Peyer's patch (tissue), 4 donors: ENCODE data around the gene GPRIN2. TPM values are rescaled to one million over a fixed set of nuclear protein-coding genes. Genes with fewer than 3 reads are reported as not detected.
A peak's percentile ranks its signal among the peaks of the same experiment; 100 is the strongest.

ENCODE experiments used
- DNase-seq, 3 donors: peaks; one replicate each; pipeline ENCODE4 v3.0.0-alpha.2; 2017 to 2019
- H3K27ac ChIP-seq, 4 donors: fragments of 200-600 bp; sonication (generic); one replicate each; pipeline ENCODE4 v1.5.1; 2016 to 2019
- H3K27me3 ChIP-seq, 2 donors: fragments of 200-600 bp; sonication (generic); one replicate each; pipeline ENCODE4 v1.5.1; 2019
- H3K36me3 ChIP-seq, 3 donors: fragments of 200-600 bp; sonication (generic); one replicate each; pipeline ENCODE4 v1.5.1; 2016 to 2019
- H3K4me1 ChIP-seq, 4 donors: fragments of 200-600 bp; sonication (generic); one replicate each; pipeline ENCODE4 v1.5.1; 2016 to 2019
- H3K4me3 ChIP-seq, 4 donors: fragments of 200-600 bp; sonication (generic); 1 replicate in 3 of 4; 2 replicates in 1 of 4; pipeline ENCODE4 v1.5.1; 2016 to 2019; ENCODE audit warnings: mild to moderate bottlenecking in 1 of 4
- H3K9me3 ChIP-seq, 4 donors: fragments of 200-600 bp; sonication (generic); one replicate each; pipeline ENCODE4 v1.5.1; 2016 to 2019; ENCODE audit warnings: mild to moderate bottlenecking in 1 of 4
- POLR2A ChIP-seq, 2 donors: fragments of 450-650 bp; IDR thresholded peaks; one replicate each; pipeline ENCODE4 v1.5.1; 2017; ENCODE audit warnings: antibody characterized with exemption in 2 of 2, mild to moderate bottlenecking in 2 of 2, moderate library complexity in 2 of 2
- total RNA-seq, 4 donors: library from RNA; depleted of rRNA; stranded (reverse); fragments of >200 nt; gene quantifications; one replicate each; pipeline ENCODE4 v1.1.0, GENCODE V29; 2016
- TF ChIP-seq, protein P1 (sequence below), 6 experiments: fragments of 450-650 bp in 4 of 6; fragments of 200-600 bp in 2 of 6; sonication (generic) in 1 of 6; IDR thresholded peaks; one replicate each; pipeline ENCODE4 v1.5.1; 2017 to 2019; ENCODE audit warnings: antibody characterized with exemption in 6 of 6, mild to moderate bottlenecking in 3 of 6, moderate library complexity in 1 of 6

The GPRIN2 gene
- total RNA-seq, 4 donors from 2014 or later, result 6.6 to 79.9 (median 54.7) TPM

DNA sequence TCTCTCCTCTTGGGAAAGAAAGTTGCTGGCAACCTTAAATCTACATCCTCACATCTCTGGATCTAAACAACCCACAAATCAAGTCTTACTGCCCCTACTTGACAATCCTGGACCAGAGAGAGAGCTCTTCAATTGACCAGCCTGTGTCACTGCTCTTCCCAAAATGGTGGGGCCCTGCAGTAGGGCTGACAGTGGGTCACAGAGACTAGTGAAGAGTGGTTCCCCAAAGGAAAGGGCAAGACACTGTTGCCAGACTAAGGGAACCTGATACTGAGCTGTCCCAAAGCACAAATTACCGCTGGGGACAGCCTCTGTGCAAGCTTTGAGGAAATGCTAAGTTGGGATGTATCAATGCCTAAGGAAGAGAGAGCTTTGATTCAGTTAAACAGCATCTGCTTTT lies 4.5 kb upstream of the GPRIN2 start:
- peak in 2 of 3 donors; percentile 13 to 24 for DNase-seq
- TF ChIP-seq, protein P1, sequence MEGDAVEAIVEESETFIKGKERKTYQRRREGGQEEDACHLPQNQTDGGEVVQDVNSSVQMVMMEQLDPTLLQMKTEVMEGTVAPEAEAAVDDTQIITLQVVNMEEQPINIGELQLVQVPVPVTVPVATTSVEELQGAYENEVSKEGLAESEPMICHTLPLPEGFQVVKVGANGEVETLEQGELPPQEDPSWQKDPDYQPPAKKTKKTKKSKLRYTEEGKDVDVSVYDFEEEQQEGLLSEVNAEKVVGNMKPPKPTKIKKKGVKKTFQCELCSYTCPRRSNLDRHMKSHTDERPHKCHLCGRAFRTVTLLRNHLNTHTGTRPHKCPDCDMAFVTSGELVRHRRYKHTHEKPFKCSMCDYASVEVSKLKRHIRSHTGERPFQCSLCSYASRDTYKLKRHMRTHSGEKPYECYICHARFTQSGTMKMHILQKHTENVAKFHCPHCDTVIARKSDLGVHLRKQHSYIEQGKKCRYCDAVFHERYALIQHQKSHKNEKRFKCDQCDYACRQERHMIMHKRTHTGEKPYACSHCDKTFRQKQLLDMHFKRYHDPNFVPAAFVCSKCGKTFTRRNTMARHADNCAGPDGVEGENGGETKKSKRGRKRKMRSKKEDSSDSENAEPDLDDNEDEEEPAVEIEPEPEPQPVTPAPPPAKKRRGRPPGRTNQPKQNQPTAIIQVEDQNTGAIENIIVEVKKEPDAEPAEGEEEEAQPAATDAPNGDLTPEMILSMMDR (IDR thresholded peaks at IDR 0.05), result no peak
- no peak for TF ChIP-seq POLR2A (IDR thresholded peaks at IDR 0.05)
- H3K36me3 ChIP-seq, result no peaks in the 10 kb centered on the region
- peaks cover 0 to 19% (median 5%) of the 10 kb centered on the region in 4 donors for H3K4me1 ChIP-seq
- H3K27me3 ChIP-seq, result peaks cover 0 to 5% of the 10 kb centered on the region in 2 donors
- no peak overlapping the region for H3K27ac ChIP-seq
- H3K4me3 ChIP-seq, result no peak overlapping the region
- no peaks in the 10 kb centered on the region for H3K9me3 ChIP-seq

GRCh38 chr10:46560381-46560780 lies 3.9 kb upstream of the GPRIN2 start:
- DNase-seq, result peak in 2 of 3 donors; percentile 12 to 42

DNA sequence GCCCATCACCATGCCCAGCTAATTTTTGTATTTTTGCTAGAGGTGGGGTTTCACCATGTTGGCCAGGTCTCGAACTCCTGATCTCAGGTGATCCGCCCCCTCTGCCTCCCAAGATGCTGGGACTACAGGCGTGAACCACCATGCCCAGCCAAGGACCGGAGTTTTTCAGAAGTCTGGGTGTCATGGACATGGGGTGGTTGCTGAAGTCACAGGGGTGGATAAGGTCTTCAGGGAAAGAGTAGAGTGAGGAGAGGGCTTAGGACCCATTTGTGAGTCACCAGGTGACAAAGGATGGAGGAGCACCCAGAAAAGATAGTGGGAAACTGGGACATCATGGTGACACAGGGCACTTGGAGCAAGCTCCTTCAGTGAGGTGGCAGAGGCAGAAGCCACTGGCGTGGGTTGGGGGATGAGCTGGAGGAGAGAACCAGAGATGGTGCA lies 2.8 kb upstream of the GPRIN2 start:
- H3K27me3 ChIP-seq, result peaks cover 0 to 6% of the 10 kb centered on the region in 2 donors
- H3K9me3 ChIP-seq, result no peaks in the 10 kb centered on the region
- no peak overlapping the region for H3K27ac ChIP-seq
- TF ChIP-seq POLR2A (IDR thresholded peaks at IDR 0.05), result no peak
- TF ChIP-seq, protein P1 (IDR thresholded peaks at IDR 0.05), result no peak
- peaks cover 0 to 20% (median 6%) of the 10 kb centered on the region in 4 donors for H3K4me1 ChIP-seq
- DNase-seq, result peak in 2 of 3 donors; percentile 13 to 47
- no peaks in the 10 kb centered on the region for H3K36me3 ChIP-seq
- no peak overlapping the region for H3K4me3 ChIP-seq

More at GRCh38 chr10:46560381-46560780, 3.9 kb upstream of the GPRIN2 start:
- Histone ChIP-seq H3K9me3 (no peaks in the 10 kb centered on the region), H3K27me3 (peaks cover 0 to 6% of the 10 kb centered on the region in 2 donors), H3K27ac (no peak overlapping the region), H3K36me3 (no peaks in the 10 kb centered on the region), H3K4me3 (no peak overlapping the region), H3K4me1 (peaks cover 0 to 20% (median 6%) of the 10 kb centered on the region in 4 donors)
- TF ChIP-seq POLR2A (IDR thresholded peaks at IDR 0.05), result no peak
- TF ChIP-seq, protein P1 (IDR thresholded peaks at IDR 0.05), result no peak

- no peaks in the 10 kb centered on the region for H3K36me3 ChIP-seq
- no peak for TF ChIP-seq POLR2A (IDR thresholded peaks at IDR 0.05)
- TF ChIP-seq, protein P1 (IDR thresholded peaks at IDR 0.05), result no peak
- no peaks in the 10 kb centered on the region for H3K9me3 ChIP-seq
- no peak overlapping the region for H3K4me3 ChIP-seq
- peak; percentile 12 to 57 (median 47) for DNase-seq
- H3K4me1 ChIP-seq, result peaks cover 0 to 20% (median 6%) of the 10 kb centered on the region in 4 donors
- H3K27ac ChIP-seq, result peak overlapping the region in 1 of 4 donors; percentile 40
- H3K27me3 ChIP-seq, result peaks cover 0 to 6% of the 10 kb centered on the region in 2 donors
These were observed 2.1 kb upstream of the GPRIN2 start for GRCh38 chr10:46558392-46559185.

- Histone ChIP-seq H3K4me1 (peaks cover 0 to 20% (median 6%) of the 10 kb centered on the region in 4 donors), H3K27me3 (peaks cover 0 to 6% of the 10 kb centered on the region in 2 donors), H3K9me3 (no peaks in the 10 kb centered on the region), H3K4me3 (no peak overlapping the region), H3K36me3 (no peaks in the 10 kb centered on the region), H3K27ac (peak overlapping the region in 1 of 4 donors; percentile 40)
- peak in 1 of 3 donors; percentile 56 for DNase-seq
- no peak for TF ChIP-seq POLR2A (IDR thresholded peaks at IDR 0.05)
- TF ChIP-seq, protein P1 (IDR thresholded peaks at IDR 0.05), result no peak
These were observed 1.6 kb upstream of the GPRIN2 start for GRCh38 chr10:46558122-46558391.
